CD4-positive, alpha-beta T cell treated with Interleukin-4 for 4 hours (primary cell): ENCODE results near the gene KCNK5.
A peak's percentile ranks its signal among the peaks of the same experiment; 100 is the strongest.

Experiments
- DNase-seq: peaks from one replicate; pipeline ENCODE4 v3.0.0-alpha.2; 2020

Gene KCNK5, protein sequence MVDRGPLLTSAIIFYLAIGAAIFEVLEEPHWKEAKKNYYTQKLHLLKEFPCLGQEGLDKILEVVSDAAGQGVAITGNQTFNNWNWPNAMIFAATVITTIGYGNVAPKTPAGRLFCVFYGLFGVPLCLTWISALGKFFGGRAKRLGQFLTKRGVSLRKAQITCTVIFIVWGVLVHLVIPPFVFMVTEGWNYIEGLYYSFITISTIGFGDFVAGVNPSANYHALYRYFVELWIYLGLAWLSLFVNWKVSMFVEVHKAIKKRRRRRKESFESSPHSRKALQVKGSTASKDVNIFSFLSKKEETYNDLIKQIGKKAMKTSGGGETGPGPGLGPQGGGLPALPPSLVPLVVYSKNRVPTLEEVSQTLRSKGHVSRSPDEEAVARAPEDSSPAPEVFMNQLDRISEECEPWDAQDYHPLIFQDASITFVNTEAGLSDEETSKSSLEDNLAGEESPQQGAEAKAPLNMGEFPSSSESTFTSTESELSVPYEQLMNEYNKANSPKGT

DNA sequence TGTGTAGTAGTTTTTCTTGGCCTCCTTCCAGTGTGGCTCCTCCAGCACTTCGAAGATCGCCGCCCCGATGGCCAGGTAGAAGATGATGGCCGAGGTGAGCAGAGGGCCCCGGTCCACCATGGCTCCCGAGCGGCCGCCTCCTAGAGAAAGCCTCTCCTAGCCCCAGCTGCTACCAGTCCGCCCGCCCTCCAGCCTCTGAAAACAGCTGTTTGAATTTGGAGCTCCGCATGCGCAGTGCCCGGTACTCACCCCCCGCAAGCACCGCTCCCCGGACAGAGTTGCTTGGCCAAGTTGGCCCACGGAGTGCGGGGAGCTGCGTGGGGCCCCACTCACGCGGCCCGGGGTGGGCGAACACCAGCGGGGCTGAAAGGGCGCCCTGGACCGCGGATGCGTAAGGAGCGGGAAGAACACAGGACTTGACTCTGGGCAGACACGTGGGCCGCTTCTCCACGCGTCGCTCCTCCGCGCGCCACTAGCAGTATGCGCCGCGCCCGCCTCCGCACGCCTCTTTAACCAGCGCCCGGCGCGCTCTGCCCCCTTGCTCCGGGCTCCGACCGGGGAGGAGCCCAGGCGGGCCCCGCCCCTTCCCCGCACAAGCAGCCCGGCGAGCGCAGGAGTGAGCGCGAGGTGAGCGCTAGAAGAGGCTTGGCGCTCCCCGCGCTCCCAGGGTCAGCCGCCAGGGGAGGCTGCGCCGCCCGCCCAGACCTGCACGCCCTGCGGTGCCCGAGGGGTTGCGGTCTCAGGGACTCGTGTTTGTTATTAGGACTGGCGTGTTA is at the start of gene KCNK5:
Gene KCNK5 (minus strand): TSS at position 484 of the 776 bp plus-strand sequence. CDS start 364 bp downstream, at position 120.
- peak; percentile 70 for DNase-seq

- no peak for DNase-seq
Measured at GRCh38 chr6:39276379-39276995, 47.2 kb upstream of the KCNK5 start.

DNA sequence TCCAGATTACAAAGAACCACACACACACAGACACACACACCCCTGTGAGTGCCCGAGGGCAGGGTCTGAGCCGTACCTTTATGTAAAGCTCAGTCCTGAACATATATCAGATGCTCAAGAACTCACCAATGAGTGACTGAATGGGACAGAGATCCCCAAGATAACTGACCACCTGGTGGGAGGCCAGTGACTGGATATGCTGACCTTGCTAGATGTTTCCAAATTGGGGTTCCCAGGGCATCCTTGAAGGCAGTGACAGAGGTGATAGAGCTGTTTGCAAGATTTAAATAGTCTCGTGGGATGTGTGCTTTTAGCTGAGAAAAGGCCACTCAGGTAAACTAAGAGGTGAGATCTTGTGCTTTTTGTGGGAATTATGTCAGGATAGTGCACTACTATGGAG is 45.6 kb upstream of the KCNK5 start:
- DNase-seq, result no peak

GRCh38 chr6:39274471-39274870 is 45.2 kb upstream of the KCNK5 start:
- DNase-seq, result no peak

GRCh38 chr6:39273406-39273821 is 44.1 kb upstream of the KCNK5 start:
- DNase-seq, result no peak

GRCh38 chr6:39269961-39270360 is 40.7 kb upstream of the KCNK5 start:
- DNase-seq, result no peak

DNA sequence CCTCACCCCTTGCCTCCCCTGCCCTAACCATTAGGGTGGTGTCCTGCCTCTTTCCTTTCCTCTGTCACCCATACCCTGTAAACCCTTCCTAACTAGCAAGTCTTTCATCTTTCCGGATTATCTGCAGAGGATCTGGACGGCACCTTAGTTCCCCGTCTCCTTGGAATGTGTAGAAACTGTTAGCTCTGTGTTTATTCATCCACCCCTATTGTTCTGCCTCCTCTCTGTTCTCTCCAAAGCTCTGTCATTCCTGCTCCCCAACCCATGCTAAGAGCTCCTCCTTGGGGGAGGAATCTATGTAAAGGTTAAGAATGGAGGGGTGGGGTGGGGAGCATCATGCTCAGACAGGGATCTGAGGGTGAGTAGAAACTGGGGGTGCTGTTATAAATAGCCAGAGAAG is 39.4 kb upstream of the KCNK5 start:
- DNase-seq, result no peak

GRCh38 chr6:39268171-39268570 is 38.9 kb upstream of the KCNK5 start:
- DNase-seq, result no peak

GRCh38 chr6:39266782-39267355 is 37.6 kb upstream of the KCNK5 start:
- no peak for DNase-seq

DNA sequence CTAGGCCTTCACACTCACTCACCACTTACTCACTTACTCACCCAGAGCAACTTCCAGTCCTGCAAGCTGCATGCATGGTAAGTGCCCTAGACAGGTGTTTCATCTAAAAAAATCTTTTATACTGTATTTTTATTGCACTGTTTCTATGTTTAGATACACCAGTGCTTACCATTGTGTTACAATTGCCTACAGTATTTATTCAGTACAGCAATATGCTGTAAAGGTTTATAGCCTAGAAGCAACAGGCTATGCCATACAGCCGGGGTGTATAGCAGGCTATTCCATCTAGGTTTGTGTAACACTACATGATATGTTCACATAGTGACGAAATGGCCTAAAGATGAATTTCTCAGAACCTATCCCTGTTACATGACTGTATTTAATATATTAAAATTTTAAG is 37.1 kb upstream of the KCNK5 start:
- no peak for DNase-seq

DNA sequence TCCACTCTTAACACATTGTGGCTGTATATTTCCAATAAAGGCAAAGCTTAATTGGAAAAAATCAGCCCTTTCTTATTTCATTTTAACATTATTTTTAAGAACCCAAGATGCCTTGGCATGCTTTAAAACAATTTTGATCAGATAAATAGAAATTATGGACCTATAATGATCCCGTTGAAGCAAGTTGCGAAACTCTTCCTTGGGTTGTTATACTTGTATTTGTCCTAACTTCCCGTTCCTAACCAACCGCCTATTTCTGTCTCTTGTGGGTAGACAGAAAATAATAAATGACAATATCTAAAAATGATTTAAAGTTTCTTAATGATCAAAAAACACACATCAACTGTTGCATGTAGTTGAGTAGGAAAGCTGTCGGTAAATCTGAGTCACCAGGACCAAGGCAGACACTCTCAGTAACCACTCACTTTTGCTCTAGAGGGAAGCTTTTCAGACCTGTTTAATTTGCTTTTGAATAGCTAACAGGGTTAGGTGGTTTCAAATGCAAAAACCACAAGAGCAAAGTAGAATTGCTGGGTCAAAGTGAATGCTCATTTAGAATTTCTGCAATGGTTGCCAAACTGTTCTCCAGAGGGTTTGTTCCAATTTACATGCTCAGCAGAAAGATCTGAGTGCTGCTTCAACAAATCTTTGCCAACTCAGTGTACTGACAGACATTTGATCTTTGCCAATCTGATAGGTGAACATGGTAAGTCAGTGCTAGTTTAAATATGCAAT is 34.2 kb upstream of the KCNK5 start:
- DNase-seq, result no peak

GRCh38 chr6:39261751-39262150 is 32.5 kb upstream of the KCNK5 start:
- no peak for DNase-seq

GRCh38 chr6:39260953-39261352 is 31.7 kb upstream of the KCNK5 start:
- no peak for DNase-seq

DNA sequence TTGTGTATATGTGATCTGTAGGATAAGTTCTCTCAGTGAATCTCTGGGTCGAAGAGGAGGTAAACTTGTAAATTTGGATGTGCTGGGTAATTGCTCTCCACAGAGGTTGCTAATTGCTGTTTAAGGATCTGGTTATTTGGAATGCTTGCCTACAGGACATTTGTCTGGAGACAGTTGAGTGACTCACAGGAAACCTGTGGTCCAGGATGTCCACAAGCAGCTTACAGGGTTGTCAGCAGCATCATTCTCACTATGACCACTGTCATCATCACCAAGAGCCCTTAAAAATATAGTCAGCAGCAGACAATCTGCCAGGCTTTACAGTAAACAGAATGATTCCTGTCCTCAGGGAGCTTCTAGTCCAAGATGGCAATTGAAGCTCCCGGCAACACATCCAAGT is 31.2 kb upstream of the KCNK5 start:
- no peak for DNase-seq

GRCh38 chr6:39256294-39256940 is 27.1 kb upstream of the KCNK5 start:
- DNase-seq, result no peak

DNA sequence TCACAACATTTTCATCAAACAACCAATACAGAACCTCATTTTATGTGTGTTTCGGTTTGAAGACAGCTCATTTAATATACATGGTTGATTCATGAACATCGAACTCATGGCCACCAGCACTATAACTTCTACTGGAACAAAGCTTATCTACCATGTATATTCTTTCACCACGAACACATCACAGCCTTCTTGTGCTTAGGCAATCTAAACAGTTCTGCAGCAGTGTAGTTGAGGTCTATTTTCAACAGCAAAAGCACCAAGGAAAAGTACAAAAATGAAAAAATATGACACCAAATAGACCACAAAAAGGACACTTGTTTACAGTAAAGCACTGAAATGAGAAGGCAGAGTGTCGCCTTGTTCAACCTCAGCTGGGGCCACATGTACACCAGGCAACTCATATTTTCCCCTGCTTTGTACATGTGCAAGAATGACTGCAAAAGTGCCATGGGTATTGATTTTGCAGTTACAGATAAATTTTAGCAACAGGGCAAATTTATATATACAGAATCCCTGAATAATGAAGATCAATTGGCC is 25.8 kb upstream of the KCNK5 start:
- DNase-seq, result no peak

- no peak for DNase-seq
Measured at GRCh38 chr6:39251406-39251805, 22.1 kb upstream of the KCNK5 start.

GRCh38 chr6:39250507-39250906 is 21.2 kb upstream of the KCNK5 start:
- no peak for DNase-seq

GRCh38 chr6:39249278-39249677 is 20.0 kb upstream of the KCNK5 start:
- no peak for DNase-seq

GRCh38 chr6:39247667-39248194 is 18.5 kb upstream of the KCNK5 start:
- DNase-seq, result no peak

- no peak for DNase-seq
Measured at GRCh38 chr6:39243809-39244208, 14.5 kb upstream of the KCNK5 start.
